B cell (primary cell): ENCODE data around the gene PHACTR3.

Source experiments
- CTCF ChIP-seq: fragments of 200-600 bp; IDR thresholded peaks from one replicate; pipeline ENCODE4 v1.8.0; 2022; ENCODE audit warnings: antibody characterized with exemption, mild to moderate bottlenecking
- EZH2 ChIP-seq: IDR thresholded peaks from 2 replicates; pipeline ENCODE4 v1.6.1; 2012; ENCODE audit warnings: borderline replicate concordance, low read depth, mild to moderate bottlenecking, moderate library complexity, low read length; ENCODE audit not compliant: insufficient read depth, poor library complexity, severe bottlenecking

DNA sequence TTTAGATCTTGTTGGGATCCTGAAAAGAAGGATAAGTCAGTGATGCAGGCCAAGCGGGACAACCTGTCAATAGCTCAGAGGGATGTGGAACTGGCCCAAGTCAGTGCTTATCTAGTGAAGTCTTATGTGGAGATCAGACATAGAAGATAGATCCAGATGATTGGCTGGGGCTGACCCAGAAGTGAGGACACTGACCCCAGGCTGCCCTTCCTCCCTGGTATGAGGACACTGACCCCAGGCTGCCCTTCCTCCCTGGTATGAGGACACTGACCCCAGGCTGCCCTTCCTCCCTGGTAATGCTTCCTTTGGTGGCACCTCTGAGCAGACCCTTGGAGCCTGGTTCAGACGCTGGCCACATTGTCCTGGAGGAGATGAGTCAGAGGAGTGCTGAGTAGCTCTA is 159.7 kb downstream of the PHACTR3 start:
- TF ChIP-seq CTCF (no peak), EZH2 (no peak)
